HepG2 (cell line): ENCODE results near the gene SPAG9. TPM values are rescaled to one million over a fixed set of nuclear protein-coding genes. Genes with fewer than 3 reads are reported as not detected.
A peak's percentile ranks its signal among the peaks of the same experiment; 100 is the strongest.

ENCODE experiments used
- ARID2 ChIP-seq: sonication (generic); formaldehyde crosslinking; IDR thresholded peaks from 2 replicates; pipeline ENCODE4 v1.8.1; 2022; ENCODE audit warnings: mild to moderate bottlenecking, missing genetic modification reagents, borderline replicate concordance
- FOXP1 ChIP-seq, 2 experiments: fragments of 450-650 bp in 1 of 2; IDR thresholded peaks; 2 replicates each; pipeline ENCODE4 v1.6.1; 2017 to 2018; ENCODE audit warnings: antibody characterized with exemption in 1 of 2
- HES4 ChIP-seq: sonication (generic); formaldehyde crosslinking; IDR thresholded peaks from 2 replicates; pipeline ENCODE4 v1.9.0; 2021; ENCODE audit warnings: mild to moderate bottlenecking, missing genetic modification reagents, borderline replicate concordance
- KLF6 ChIP-seq: IDR thresholded peaks from 2 replicates; pipeline ENCODE4 v1.8.0; 2016; ENCODE audit warnings: missing biosample characterization, missing genetic modification reagents
- MTA1 ChIP-seq: sonication (generic); formaldehyde crosslinking; IDR thresholded peaks from 2 replicates; pipeline ENCODE4 v1.4.0; 2020; ENCODE audit warnings: missing genetic modification reagents, mild to moderate bottlenecking, borderline replicate concordance
- NFKB2 ChIP-seq: sonication (generic); formaldehyde crosslinking; IDR thresholded peaks from 2 replicates; pipeline ENCODE4 v1.4.0; 2020; ENCODE audit warnings: missing genetic modification reagents, borderline replicate concordance
- NFYC ChIP-seq: IDR thresholded peaks from 2 replicates; pipeline ENCODE4 v1.6.1; 2016; ENCODE audit warnings: missing genetic modification reagents, missing compliant biosample characterization
- NR2F6 ChIP-seq, 2 experiments: IDR thresholded peaks; 2 replicates each; pipeline ENCODE4 v1.6.1; 2016; ENCODE audit warnings: antibody characterized with exemption in 1 of 2, mild to moderate bottlenecking in 1 of 2
- RBFOX2 ChIP-seq: fragments of 200-400 bp; formaldehyde crosslinking; IDR thresholded peaks from 2 replicates; pipeline ENCODE4 v1.6.1; 2017; ENCODE audit warnings: low read depth, mild to moderate bottlenecking, low read length
- RBM39 ChIP-seq: fragments of 200-400 bp; formaldehyde crosslinking; IDR thresholded peaks from one replicate; pipeline ENCODE4 v1.6.1; 2018; ENCODE audit warnings: antibody characterized with exemption, mild to moderate bottlenecking, low read depth, low read length; ENCODE audit not compliant: poor library complexity, severe bottlenecking
- SMAD9 ChIP-seq: sonication (generic); formaldehyde crosslinking; IDR thresholded peaks from 2 replicates; pipeline ENCODE4 v1.5.1; 2020; ENCODE audit warnings: mild to moderate bottlenecking, missing genetic modification reagents
- ZMYM4 ChIP-seq: sonication (generic); formaldehyde crosslinking; IDR thresholded peaks from 2 replicates; pipeline ENCODE4 v1.8.1; 2023; ENCODE audit warnings: mild to moderate bottlenecking, missing genetic modification reagents
- ZNF225 ChIP-seq: sonication (generic); formaldehyde crosslinking; IDR thresholded peaks from 2 replicates; pipeline ENCODE4 v1.4.0; 2020; ENCODE audit warnings: mild to moderate bottlenecking, missing genetic modification reagents
- ZNF670 ChIP-seq: sonication (generic); formaldehyde crosslinking; IDR thresholded peaks from 2 replicates; pipeline ENCODE4 v1.8.0; 2022; ENCODE audit warnings: mild to moderate bottlenecking, missing genetic modification reagents, borderline replicate concordance
- ZNF746 ChIP-seq: sonication (generic); formaldehyde crosslinking; IDR thresholded peaks from 2 replicates; pipeline ENCODE4 v1.8.0; 2022; ENCODE audit warnings: mild to moderate bottlenecking, missing genetic modification reagents
- ZNF788 ChIP-seq: sonication (generic); formaldehyde crosslinking; IDR thresholded peaks from 2 replicates; pipeline ENCODE4 v1.5.0; 2020; ENCODE audit warnings: mild to moderate bottlenecking, missing genetic modification reagents, borderline replicate concordance
- ZNF792 ChIP-seq: IDR thresholded peaks from 2 replicates; pipeline ENCODE4 v1.6.1; 2016
- polyA plus RNA-seq, 8 experiments: library from polyadenylated mRNA; depleted of rRNA in 3 of 8; stranded (reverse) in 7 of 8; unstranded in 1 of 8; fragments of >200 nt; fragmentation: Illumina TruSeq in 4 of 8; extraction: Trizol in 4 of 8; gene quantifications; 2 replicates each; pipeline versions ENCODE4 v1.2.1 to v1.2.3, GENCODE V29; 2011 to 2016; ENCODE audit warnings: low read depth in 4 of 8, missing spikeins in 1 of 8, mixed read lengths in 1 of 8; ENCODE audit not compliant: insufficient read depth in 1 of 8
- total RNA-seq, 5 experiments: library from RNA; depleted of rRNA; stranded (reverse); fragments of >200 nt; fragmentation: Illumina TruSeq; extraction: Trizol; gene quantifications; 2 replicates each; pipeline ENCODE4 v1.2.3, GENCODE V29; 2016; ENCODE audit warnings: low read depth in 1 of 5
- TF ChIP-seq, protein P1 (sequence below): sonication (generic); formaldehyde crosslinking; IDR thresholded peaks from 2 replicates; pipeline ENCODE4 v1.4.0; 2020; ENCODE audit warnings: mild to moderate bottlenecking, low read depth, missing genetic modification reagents
- TF ChIP-seq, protein P2 (sequence below): sonication (generic); formaldehyde crosslinking; IDR thresholded peaks from 2 replicates; pipeline ENCODE4 v1.5.1; 2020; ENCODE audit warnings: mild to moderate bottlenecking, missing genetic modification reagents, borderline replicate concordance
- TF ChIP-seq, protein P3 (sequence below): sonication (generic); formaldehyde crosslinking; IDR thresholded peaks from 2 replicates; pipeline ENCODE4 v1.9.0; 2022; ENCODE audit warnings: low read depth, missing genetic modification reagents

SPAG9 gene
- total and polyA plus RNA-seq, 2 of the 13 experiments (the other 11 are each of a cell fraction or from before 2014, with no cell fraction given): 43.2 to 78.6 TPM

DNA sequence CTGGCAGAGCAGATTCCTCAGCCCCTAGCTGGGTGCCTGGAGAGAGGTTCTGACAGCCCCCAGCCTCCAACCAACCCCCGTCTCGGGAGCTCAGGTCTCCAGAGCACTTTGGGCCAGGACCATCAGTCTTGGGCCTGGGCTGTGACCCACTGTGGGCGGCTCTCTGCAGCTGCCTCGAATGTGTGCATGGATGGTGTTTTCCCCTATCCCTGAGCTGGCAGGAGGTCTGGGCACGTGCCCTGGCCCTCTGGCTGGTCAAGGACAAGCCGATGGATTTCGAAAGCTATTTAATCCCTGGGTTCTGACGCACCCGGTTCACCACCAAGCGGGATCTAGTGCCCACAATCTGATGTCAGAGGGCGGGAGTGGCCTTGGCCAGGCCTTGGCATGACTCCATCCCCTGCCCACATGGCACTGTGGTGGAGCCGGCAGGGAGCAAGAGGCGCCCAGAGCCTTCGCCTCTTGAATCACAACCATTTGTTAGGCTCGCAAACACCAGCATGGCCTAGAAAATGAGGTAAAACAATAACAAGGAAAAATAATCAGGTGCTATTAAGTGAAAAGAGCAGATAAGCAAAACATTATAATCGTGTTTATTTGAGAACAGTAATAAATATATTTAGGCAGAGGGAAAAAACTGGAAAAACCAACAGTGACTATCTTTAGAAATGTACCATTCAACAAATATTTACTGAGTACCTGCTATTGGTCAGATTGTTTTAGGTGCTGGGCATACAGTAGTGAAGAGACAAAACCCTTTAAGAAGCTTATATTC, 185.3 kb downstream of the SPAG9 start (continued):
- TF ChIP-seq, protein P1, sequence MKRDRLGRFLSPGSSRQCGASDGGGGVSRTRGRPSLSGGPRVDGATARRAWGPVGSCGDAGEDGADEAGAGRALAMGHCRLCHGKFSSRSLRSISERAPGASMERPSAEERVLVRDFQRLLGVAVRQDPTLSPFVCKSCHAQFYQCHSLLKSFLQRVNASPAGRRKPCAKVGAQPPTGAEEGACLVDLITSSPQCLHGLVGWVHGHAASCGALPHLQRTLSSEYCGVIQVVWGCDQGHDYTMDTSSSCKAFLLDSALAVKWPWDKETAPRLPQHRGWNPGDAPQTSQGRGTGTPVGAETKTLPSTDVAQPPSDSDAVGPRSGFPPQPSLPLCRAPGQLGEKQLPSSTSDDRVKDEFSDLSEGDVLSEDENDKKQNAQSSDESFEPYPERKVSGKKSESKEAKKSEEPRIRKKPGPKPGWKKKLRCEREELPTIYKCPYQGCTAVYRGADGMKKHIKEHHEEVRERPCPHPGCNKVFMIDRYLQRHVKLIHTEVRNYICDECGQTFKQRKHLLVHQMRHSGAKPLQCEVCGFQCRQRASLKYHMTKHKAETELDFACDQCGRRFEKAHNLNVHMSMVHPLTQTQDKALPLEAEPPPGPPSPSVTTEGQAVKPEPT: no peak
- TF ChIP-seq ZNF792 (CRISPR knock-in tag): 0 out of 2 replicates have a peak, but pooled peaks have one; percentile 13
- peak; percentile 47; the same call in 1 of the 2 replicates for TF ChIP-seq ZMYM4 (CRISPR knock-in tag)
- no peak for TF ChIP-seq NR2F6 (IDR thresholded peaks at IDR 0.05)
- TF ChIP-seq NR2F6 (CRISPR knock-in tag; IDR thresholded peaks at IDR 0.05): peak; percentile 57; the same call in 1 of the 2 replicates
- TF ChIP-seq KLF6 (CRISPR knock-in tag): peak; percentile 73; the same call in 1 of the 2 replicates
- TF ChIP-seq, protein P2, sequence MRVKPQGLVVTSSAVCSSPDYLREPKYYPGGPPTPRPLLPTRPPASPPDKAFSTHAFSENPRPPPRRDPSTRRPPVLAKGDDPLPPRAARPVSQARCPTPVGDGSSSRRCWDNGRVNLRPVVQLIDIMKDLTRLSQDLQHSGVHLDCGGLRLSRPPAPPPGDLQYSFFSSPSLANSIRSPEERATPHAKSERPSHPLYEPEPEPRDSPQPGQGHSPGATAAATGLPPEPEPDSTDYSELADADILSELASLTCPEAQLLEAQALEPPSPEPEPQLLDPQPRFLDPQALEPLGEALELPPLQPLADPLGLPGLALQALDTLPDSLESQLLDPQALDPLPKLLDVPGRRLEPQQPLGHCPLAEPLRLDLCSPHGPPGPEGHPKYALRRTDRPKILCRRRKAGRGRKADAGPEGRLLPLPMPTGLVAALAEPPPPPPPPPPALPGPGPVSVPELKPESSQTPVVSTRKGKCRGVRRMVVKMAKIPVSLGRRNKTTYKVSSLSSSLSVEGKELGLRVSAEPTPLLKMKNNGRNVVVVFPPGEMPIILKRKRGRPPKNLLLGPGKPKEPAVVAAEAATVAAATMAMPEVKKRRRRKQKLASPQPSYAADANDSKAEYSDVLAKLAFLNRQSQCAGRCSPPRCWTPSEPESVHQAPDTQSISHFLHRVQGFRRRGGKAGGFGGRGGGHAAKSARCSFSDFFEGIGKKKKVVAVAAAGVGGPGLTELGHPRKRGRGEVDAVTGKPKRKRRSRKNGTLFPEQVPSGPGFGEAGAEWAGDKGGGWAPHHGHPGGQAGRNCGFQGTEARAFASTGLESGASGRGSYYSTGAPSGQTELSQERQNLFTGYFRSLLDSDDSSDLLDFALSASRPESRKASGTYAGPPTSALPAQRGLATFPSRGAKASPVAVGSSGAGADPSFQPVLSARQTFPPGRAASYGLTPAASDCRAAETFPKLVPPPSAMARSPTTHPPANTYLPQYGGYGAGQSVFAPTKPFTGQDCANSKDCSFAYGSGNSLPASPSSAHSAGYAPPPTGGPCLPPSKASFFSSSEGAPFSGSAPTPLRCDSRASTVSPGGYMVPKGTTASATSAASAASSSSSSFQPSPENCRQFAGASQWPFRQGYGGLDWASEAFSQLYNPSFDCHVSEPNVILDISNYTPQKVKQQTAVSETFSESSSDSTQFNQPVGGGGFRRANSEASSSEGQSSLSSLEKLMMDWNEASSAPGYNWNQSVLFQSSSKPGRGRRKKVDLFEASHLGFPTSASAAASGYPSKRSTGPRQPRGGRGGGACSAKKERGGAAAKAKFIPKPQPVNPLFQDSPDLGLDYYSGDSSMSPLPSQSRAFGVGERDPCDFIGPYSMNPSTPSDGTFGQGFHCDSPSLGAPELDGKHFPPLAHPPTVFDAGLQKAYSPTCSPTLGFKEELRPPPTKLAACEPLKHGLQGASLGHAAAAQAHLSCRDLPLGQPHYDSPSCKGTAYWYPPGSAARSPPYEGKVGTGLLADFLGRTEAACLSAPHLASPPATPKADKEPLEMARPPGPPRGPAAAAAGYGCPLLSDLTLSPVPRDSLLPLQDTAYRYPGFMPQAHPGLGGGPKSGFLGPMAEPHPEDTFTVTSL (CRISPR knock-in tag): no peak; the same call in 1 of the 2 replicates
- TF ChIP-seq SMAD9 (CRISPR knock-in tag): no peak; the same call in 1 of the 2 replicates
- TF ChIP-seq ZNF225 (CRISPR knock-in tag): peak; percentile 75; the same call in 1 of the 2 replicates
- TF ChIP-seq, protein P3, sequence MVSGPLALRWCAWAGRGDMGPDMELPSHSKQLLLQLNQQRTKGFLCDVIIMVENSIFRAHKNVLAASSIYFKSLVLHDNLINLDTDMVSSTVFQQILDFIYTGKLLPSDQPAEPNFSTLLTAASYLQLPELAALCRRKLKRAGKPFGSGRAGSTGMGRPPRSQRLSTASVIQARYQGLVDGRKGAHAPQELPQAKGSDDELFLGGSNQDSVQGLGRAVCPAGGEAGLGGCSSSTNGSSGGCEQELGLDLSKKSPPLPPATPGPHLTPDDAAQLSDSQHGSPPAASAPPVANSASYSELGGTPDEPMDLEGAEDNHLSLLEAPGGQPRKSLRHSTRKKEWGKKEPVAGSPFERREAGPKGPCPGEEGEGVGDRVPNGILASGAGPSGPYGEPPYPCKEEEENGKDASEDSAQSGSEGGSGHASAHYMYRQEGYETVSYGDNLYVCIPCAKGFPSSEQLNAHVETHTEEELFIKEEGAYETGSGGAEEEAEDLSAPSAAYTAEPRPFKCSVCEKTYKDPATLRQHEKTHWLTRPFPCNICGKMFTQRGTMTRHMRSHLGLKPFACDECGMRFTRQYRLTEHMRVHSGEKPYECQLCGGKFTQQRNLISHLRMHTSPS (CRISPR knock-in tag): peak; percentile 99
- no peak for TF ChIP-seq HES4 (CRISPR knock-in tag)
- peak; percentile 68 for TF ChIP-seq ZNF670 (CRISPR knock-in tag)
- no peak for TF ChIP-seq RBM39
- TF ChIP-seq RBFOX2: no peak
- TF ChIP-seq NFKB2: peak; percentile 78; the same call in 1 of the 2 replicates
- TF ChIP-seq ARID2 (CRISPR knock-in tag): no peak
- no peak for TF ChIP-seq FOXP1 (IDR thresholded peaks at IDR 0.05)
- TF ChIP-seq FOXP1 (CRISPR knock-in tag; IDR thresholded peaks at IDR 0.05): no peak; the same call in 1 of the 2 replicates
- peak; percentile 57; the same call in 1 of the 2 replicates for TF ChIP-seq ZNF788
- TF ChIP-seq MTA1 (CRISPR knock-in tag): peak; percentile 49; the same call in 1 of the 2 replicates
- TF ChIP-seq NFYC: no peak
- no peak for TF ChIP-seq ZNF746 (CRISPR knock-in tag)
